Measurements from ENCODE around the gene QPCT.

GRCh38 chr2:37387148-37387835 is 42.9 kb downstream of the QPCT start:
- TF ChIP-seq CTCF (IDR thresholded peaks at IDR 0.05; ENCODE audit: low read depth, low read length, poor library complexity, severe bottlenecking) (no peak), EZH2phosphoT487 (IDR thresholded peaks at IDR 0.05; ENCODE audit: borderline replicate concordance, low read length) (no peak)
